K562 (cell line): ENCODE results near the gene RFC2. TPM values are rescaled to one million over a fixed set of nuclear protein-coding genes. Genes with fewer than 3 reads are reported as not detected.

Experiments
- ATF1 ChIP-seq, 2 experiments: fragments of 450-650 bp in 1 of 2; IDR thresholded peaks; 2 replicates each; pipeline ENCODE4 v1.6.1; 2016; ENCODE audit warnings: missing compliant biosample characterization in 1 of 2, missing genetic modification characterization in 1 of 2
- CHD4 ChIP-seq: fragments of 200-600 bp; sonication (generic); IDR thresholded peaks from 3 replicates; pipeline ENCODE4 v1.6.1; 2012; ENCODE audit warnings: low read depth, mild to moderate bottlenecking, mixed read lengths, low read length, inconsistent platforms; ENCODE audit not compliant: insufficient read depth, insufficient replicate concordance, poor library complexity, severe bottlenecking
- CHD7 ChIP-seq: fragments of 200-600 bp; sonication (generic); IDR thresholded peaks from one replicate; pipeline ENCODE4 v1.6.1; 2012; ENCODE audit warnings: mild to moderate bottlenecking, low read depth, low read length, inconsistent platforms
- E2F3 ChIP-seq: fragments of 250-450 bp; sonication (Bioruptor Pico); IDR thresholded peaks from 2 replicates; pipeline ENCODE4 v1.4.0; 2020; ENCODE audit warnings: mild to moderate bottlenecking
- HMGXB4 ChIP-seq: sonication (generic); formaldehyde crosslinking; IDR thresholded peaks from 2 replicates; pipeline ENCODE4 v1.8.1; 2023; ENCODE audit warnings: mild to moderate bottlenecking, missing genetic modification reagents
- HOMEZ ChIP-seq: fragments of 250-450 bp; sonication (Bioruptor Pico); IDR thresholded peaks from 2 replicates; pipeline ENCODE4 v1.4.0; 2020; ENCODE audit warnings: mild to moderate bottlenecking, moderate library complexity
- MCM7 ChIP-seq, 2 experiments: fragments of 450-650 bp; IDR thresholded peaks; 2 replicates each; pipeline ENCODE4 v1.6.1; 2016 to 2018
- PML ChIP-seq: IDR thresholded peaks from 2 replicates; pipeline ENCODE4 v1.6.1; 2012; ENCODE audit warnings: low read length, inconsistent platforms
- TCF7 ChIP-seq: sonication (generic); IDR thresholded peaks from 2 replicates; pipeline ENCODE4 v1.6.1; 2016; ENCODE audit warnings: antibody characterized with exemption, borderline replicate concordance
- TSC22D4 ChIP-seq: fragments of 450-650 bp; IDR thresholded peaks from 2 replicates; pipeline ENCODE4 v1.6.1; 2016; ENCODE audit warnings: missing genetic modification characterization, missing biosample characterization, control low read depth
- ZC3H4 ChIP-seq: sonication (generic); formaldehyde crosslinking; IDR thresholded peaks from 2 replicates; pipeline ENCODE4 v1.9.0; 2021; ENCODE audit warnings: missing genetic modification reagents, borderline replicate concordance
- polyA plus RNA-seq, 8 experiments: library from polyadenylated mRNA; depleted of rRNA in 4 of 8; stranded (reverse) in 5 of 8; unstranded in 3 of 8; fragments of >200 nt; fragmentation: Nextera tagmentation in 2 of 8; fragmentation: Illumina TruSeq in 1 of 8; extraction: Ambion mirVana in 2 of 8; extraction: Trizol in 1 of 8; gene quantifications; 2 replicates each; pipeline versions ENCODE4 v1.2.1 to v1.2.3, GENCODE V29; 2011 to 2014; ENCODE audit warnings: inconsistent platforms in 1 of 8, missing spikeins in 1 of 8
- total RNA-seq, 7 experiments: library from RNA; depleted of rRNA in 6 of 7; stranded (reverse); fragments of >200 nt in 6 of 7; fragmentation: Illumina TruSeq in 2 of 7; extraction: Trizol in 2 of 7; gene quantifications; 2 replicates each; pipeline versions ENCODE4 v1.2.1 to v1.2.3, GENCODE V29; 2011 to 2021; ENCODE audit warnings: low replicate concordance in 1 of 7

The RFC2 gene
- total and polyA plus RNA-seq, 9 of the 15 experiments (the other 6 are each of a cell fraction or from before 2014, with no cell fraction given) = 32.5 to 161 (median 102) TPM

GRCh38 chr7:74233655-74234285, 20.4 kb downstream of the RFC2 start (continued):
- TF ChIP-seq CHD7 (no peak), ATF1 (CRISPR knock-in tag; IDR thresholded peaks at IDR 0.05) (no peak), ATF1 (tag; IDR thresholded peaks at IDR 0.05) (0 out of 2 replicates have a peak, but pooled peaks have one; percentile 7), CHD4 (no peak), ZC3H4 (no peak), TSC22D4 (tag) (no peak), TCF7 (no peak), HMGXB4 (CRISPR knock-in tag) (no peak), PML (no peak; the same call in 1 of the 2 replicates), MCM7 (IDR thresholded peaks at IDR 0.05) (no peak), E2F3 (CRISPR knock-in tag) (no peak), HOMEZ (CRISPR knock-in tag) (no peak)
